KMS-11 (cell line): ENCODE measurements around the gene CARTPT.

Experiments
- H2AFZ ChIP-seq: fragments of 200-600 bp; sonication (generic); 2 replicates; pipeline ENCODE4 v1.6.1; 2016; ENCODE audit warnings: antibody characterized with exemption, mixed run types, low read depth
- H3K27ac ChIP-seq: fragments of 200-600 bp; sonication (generic); 2 replicates; pipeline ENCODE4 v1.6.1; 2016; ENCODE audit warnings: mild to moderate bottlenecking, mixed run types
- H3K27me3 ChIP-seq: fragments of 200-600 bp; sonication (generic); 2 replicates; pipeline ENCODE4 v1.6.1; 2017; ENCODE audit warnings: mild to moderate bottlenecking, low read depth, mixed run types, moderate library complexity; ENCODE audit not compliant: insufficient read depth
- H3K36me3 ChIP-seq: fragments of 200-600 bp; sonication (generic); 2 replicates; pipeline ENCODE4 v1.6.1; 2017; ENCODE audit warnings: mild to moderate bottlenecking, mixed run types; ENCODE audit not compliant: insufficient read depth
- H3K4me1 ChIP-seq: fragments of 200-600 bp; sonication (generic); 2 replicates; pipeline ENCODE4 v1.6.1; 2016; ENCODE audit warnings: mild to moderate bottlenecking, low read depth, mixed run types; ENCODE audit not compliant: poor library complexity, severe bottlenecking
- H3K4me2 ChIP-seq: fragments of 200-600 bp; sonication (generic); 2 replicates; pipeline ENCODE4 v1.7.0; 2016; ENCODE audit warnings: mild to moderate bottlenecking, mixed run types
- H3K4me3 ChIP-seq: fragments of 200-600 bp; sonication (generic); IDR thresholded peaks from 2 replicates; pipeline ENCODE4 v1.6.1; 2017; ENCODE audit warnings: low read depth, low read length, mixed read lengths; ENCODE audit not compliant: insufficient read depth
- H3K79me2 ChIP-seq: fragments of 200-600 bp; sonication (generic); 2 replicates; pipeline ENCODE4 v1.6.1; 2016; ENCODE audit warnings: low read depth, mixed run types; ENCODE audit not compliant: insufficient read depth
- H3K9ac ChIP-seq: fragments of 200-600 bp; sonication (generic); 2 replicates; pipeline ENCODE4 v1.6.1; 2016; ENCODE audit warnings: mild to moderate bottlenecking, mixed run types
- H4K20me1 ChIP-seq: fragments of 200-600 bp; sonication (generic); 2 replicates; pipeline ENCODE4 v1.6.1; 2016; ENCODE audit warnings: mild to moderate bottlenecking, mixed run types; ENCODE audit not compliant: insufficient read depth
- CTCF ChIP-seq: fragments of 200-600 bp; sonication (generic); conservative IDR thresholded peaks from 2 replicates; pipeline ENCODE4 v1.6.1; 2017; ENCODE audit warnings: low read depth, mild to moderate bottlenecking, antibody characterized with exemption, low read length, moderate library complexity, mixed read lengths

Gene CARTPT

GRCh38 chr5:71695595-71695994 is 23.5 kb upstream of the CARTPT start:
- no peak for TF ChIP-seq CTCF
- Histone ChIP-seq H2AFZ (no peak overlapping the region), H3K4me2 (no peak overlapping the region), H3K27ac (no peak overlapping the region), H3K9ac (no peak overlapping the region), H3K4me3 (no peak overlapping the region), H3K4me1 (no peaks in the 10 kb centered on the region), H3K79me2 (no peaks in the 10 kb centered on the region), H3K36me3 (no peaks in the 10 kb centered on the region), H4K20me1 (no peaks in the 10 kb centered on the region; the same call in 1 of the 2 replicates), H3K27me3 (no peaks in the 10 kb centered on the region)

- no peaks in the 10 kb centered on the region for H3K27me3 ChIP-seq
- H2AFZ ChIP-seq = no peak overlapping the region
- no peak overlapping the region for H3K4me3 ChIP-seq
- H3K27ac ChIP-seq = no peak overlapping the region
- no peaks in the 10 kb centered on the region; the same call in 1 of the 2 replicates for H4K20me1 ChIP-seq
- H3K4me2 ChIP-seq = no peak overlapping the region
- H3K79me2 ChIP-seq = no peaks in the 10 kb centered on the region
- no peak overlapping the region for H3K9ac ChIP-seq
- TF ChIP-seq CTCF = peak; percentile 43; the same call in 1 of the 2 replicates
- no peaks in the 10 kb centered on the region for H3K4me1 ChIP-seq
- no peaks in the 10 kb centered on the region for H3K36me3 ChIP-seq
Observed at GRCh38 chr5:71697967-71698366, 21.1 kb upstream of the CARTPT start.

- Histone ChIP-seq H3K4me2 (no peak overlapping the region), H3K36me3 (no peaks in the 10 kb centered on the region), H3K79me2 (no peaks in the 10 kb centered on the region)
Observed at GRCh38 chr5:71699233-71699632, 19.8 kb upstream of the CARTPT start.

GRCh38 chr5:71699751-71700150 is 19.3 kb upstream of the CARTPT start:
- H3K4me2 ChIP-seq = no peak overlapping the region
- H3K27me3 ChIP-seq = no peaks in the 10 kb centered on the region

More at GRCh38 chr5:71699233-71699632, 19.8 kb upstream of the CARTPT start:
- no peak for TF ChIP-seq CTCF
- Histone ChIP-seq H3K4me1 (no peaks in the 10 kb centered on the region), H3K27me3 (no peaks in the 10 kb centered on the region), H4K20me1 (no peaks in the 10 kb centered on the region), H3K9ac (no peak overlapping the region), H3K27ac (no peak overlapping the region), H2AFZ (no peak overlapping the region), H3K4me3 (no peak overlapping the region)

More at GRCh38 chr5:71699751-71700150, 19.3 kb upstream of the CARTPT start:
- H3K9ac ChIP-seq = no peak overlapping the region
- H4K20me1 ChIP-seq = no peaks in the 10 kb centered on the region
- H3K27ac ChIP-seq = no peak overlapping the region
- H3K79me2 ChIP-seq = no peaks in the 10 kb centered on the region
- no peak for TF ChIP-seq CTCF
- no peak overlapping the region for H2AFZ ChIP-seq
- H3K4me1 ChIP-seq = no peaks in the 10 kb centered on the region
- H3K36me3 ChIP-seq = no peaks in the 10 kb centered on the region
- H3K4me3 ChIP-seq = no peak overlapping the region
